GM13976 (cell line): ENCODE measurements around the gene SLC35A2.

ENCODE experiments used
- DNase-seq: peaks from one replicate; pipeline ENCODE4 v3.0.0; 2012; ENCODE audit warnings: low spot score
- in situ Hi-C: fragments of 300-500 bp; cut with MboI; formaldehyde crosslinking; loops from one replicate; pipeline ENCODE4 v1.12.0; 2022; ENCODE audit warnings: low sequenced_read_pairs, mixed read lengths, inconsistent platforms; ENCODE audit not compliant: unreplicated experiment
- TF ChIP-seq, protein P1 (sequence below): IDR thresholded peaks from 2 replicates; pipeline ENCODE4 v1.5.1; 2012; ENCODE audit warnings: borderline replicate concordance, mild to moderate bottlenecking; ENCODE audit not compliant: insufficient read depth; ENCODE audit errors: extremely low read depth, missing control alignments, control extremely low read depth

Gene SLC35A2

DNA sequence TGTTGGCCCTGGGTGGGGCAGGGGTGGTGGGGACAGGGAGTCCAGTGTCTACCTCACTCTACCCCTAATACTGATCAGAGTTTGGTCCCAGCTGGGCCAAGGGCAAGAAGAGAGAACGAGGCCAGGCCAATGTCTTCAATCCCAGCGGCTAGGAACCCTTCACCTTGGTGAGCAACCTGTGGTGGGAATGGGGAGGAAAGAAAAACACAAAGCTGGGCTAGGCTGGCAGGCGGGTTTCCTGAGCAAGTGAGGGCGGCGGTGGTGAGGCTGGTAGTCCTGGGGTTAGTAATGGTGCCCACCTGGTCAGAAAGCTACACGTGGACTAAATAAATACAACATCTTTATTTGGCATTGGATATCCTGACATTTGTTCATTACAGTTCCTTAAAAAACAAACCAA lies 8.2 kb downstream of the SLC35A2 start:
- in situ Hi-C loops: no loop called here
- DNase-seq: no peak
- TF ChIP-seq, protein P1, sequence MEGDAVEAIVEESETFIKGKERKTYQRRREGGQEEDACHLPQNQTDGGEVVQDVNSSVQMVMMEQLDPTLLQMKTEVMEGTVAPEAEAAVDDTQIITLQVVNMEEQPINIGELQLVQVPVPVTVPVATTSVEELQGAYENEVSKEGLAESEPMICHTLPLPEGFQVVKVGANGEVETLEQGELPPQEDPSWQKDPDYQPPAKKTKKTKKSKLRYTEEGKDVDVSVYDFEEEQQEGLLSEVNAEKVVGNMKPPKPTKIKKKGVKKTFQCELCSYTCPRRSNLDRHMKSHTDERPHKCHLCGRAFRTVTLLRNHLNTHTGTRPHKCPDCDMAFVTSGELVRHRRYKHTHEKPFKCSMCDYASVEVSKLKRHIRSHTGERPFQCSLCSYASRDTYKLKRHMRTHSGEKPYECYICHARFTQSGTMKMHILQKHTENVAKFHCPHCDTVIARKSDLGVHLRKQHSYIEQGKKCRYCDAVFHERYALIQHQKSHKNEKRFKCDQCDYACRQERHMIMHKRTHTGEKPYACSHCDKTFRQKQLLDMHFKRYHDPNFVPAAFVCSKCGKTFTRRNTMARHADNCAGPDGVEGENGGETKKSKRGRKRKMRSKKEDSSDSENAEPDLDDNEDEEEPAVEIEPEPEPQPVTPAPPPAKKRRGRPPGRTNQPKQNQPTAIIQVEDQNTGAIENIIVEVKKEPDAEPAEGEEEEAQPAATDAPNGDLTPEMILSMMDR: no peak

DNA sequence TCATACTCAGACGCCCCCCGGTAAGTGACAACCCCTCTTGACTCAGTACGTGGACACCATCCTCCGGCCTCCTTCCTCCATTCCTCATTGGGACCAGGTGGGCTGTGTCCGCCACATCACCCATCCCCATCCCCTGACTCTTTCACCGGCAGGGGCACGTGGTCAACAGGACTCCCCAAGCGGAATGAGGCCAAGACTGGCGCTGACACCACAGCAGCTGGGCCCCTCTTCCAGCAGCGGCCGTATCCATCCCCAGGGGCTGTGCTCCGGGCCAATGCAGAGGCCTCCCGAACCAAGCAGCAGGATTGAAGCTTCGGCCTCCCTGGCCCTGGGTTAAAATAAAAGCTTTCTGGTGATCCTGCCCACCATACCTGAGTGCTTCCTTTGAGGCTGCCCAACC lies 8.7 kb downstream of the SLC35A2 start:
- in situ Hi-C loops: no loop called here
- DNase-seq: no peak
- TF ChIP-seq, protein P1: no peak

DNA sequence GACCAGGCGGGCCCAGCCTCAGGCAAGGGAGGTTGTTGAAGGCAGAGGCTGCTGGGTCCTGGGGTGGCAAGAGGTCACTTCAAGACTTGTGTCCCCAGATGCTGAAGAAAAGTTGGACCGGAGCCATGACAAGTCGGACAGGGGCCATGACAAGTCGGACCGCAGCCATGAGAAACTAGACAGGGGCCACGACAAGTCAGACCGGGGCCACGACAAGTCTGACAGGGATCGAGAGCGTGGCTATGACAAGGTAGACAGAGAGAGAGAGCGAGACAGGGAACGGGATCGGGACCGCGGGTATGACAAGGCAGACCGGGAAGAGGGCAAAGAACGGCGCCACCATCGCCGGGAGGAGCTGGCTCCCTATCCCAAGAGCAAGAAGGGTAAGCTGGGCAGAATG lies 9.3 kb downstream of the SLC35A2 start:
- no peak for DNase-seq
- in situ Hi-C loops: no loop called here
- TF ChIP-seq, protein P1: no peak

DNA sequence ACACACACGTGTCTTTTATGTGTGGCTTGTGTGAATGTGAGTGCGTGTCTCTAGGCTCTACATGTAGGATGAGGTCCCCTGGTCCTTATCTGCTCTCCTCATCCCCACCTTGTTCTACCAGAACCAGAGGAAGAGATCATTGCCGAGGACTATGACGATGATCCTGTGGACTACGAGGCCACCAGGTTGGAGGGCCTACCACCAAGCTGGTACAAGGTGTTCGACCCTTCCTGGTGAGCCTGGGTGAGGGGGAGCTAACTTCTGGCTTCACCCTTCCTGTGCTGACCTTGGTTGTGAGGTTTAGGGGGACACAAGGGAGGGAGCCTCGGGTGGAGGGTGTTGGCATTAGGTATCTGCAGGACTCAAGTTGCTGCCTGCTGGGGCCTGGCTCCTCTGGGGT lies 10.4 kb downstream of the SLC35A2 start:
- in situ Hi-C loops: no loop called here
- DNase-seq: no peak
- TF ChIP-seq, protein P1: no peak

DNA sequence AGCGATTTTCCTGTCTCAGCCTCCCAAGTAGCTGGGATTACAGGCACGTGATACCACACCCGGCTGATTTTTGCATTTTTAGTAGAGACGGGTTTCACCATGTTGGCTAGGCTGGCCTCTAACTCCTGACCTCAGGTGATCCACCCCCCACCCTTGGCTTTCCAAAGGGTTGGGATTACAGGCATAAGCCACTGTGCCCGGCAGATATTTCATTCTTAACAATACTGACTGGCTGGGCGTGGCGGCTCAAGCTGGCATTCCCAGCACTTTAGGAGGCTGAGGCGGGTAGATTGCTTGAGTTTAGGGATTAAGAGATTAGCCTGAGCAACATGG lies 12.4 kb downstream of the SLC35A2 start:
- DNase-seq: no peak
- TF ChIP-seq, protein P1: no peak
- in situ Hi-C loops: no loop called here

DNA sequence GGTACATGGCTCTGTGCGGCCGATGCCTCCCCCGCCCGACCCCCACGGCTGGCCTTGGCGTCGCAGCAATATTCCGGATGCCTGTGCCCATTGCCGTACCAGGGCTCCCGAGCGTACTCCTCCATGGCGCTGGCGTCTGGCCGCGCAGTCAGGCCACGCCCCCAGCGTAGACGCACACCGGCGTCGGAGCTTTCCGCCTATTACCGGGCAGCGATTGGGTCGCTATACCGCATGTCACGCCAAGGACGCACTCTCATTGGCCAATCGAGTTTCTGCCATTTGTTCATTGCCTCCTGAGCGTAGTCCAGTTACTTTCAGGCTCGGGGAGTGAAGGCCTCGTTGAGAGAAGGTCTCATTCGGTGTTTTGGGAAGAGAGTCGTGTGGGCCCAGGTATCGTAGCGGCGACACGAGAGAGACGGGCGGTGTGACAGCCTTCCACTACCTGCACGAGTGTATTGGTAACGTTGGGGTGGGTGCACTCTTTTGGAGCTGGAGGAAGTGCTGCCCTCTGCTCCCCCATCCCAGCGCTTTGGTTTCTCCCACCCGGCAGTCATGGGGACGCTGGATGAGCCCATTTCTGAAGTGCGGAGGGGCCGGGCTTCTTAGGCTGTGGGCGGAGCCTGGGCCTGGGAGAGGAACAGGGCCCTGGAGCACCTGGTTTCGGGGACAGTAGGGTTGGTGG lies 13.7 kb downstream of the SLC35A2 start, which contains the start of the genes PQBP1 and TIMM17B:
Gene PQBP1, plus strand, starts transcription at position 306 of the 682 bp plus-strand sequence. CDS start 580 bp downstream, outside the sequence.
Gene TIMM17B, minus strand, starts transcription at position 144 of the 682 bp plus-strand sequence. Its CDS starts 19 bp downstream, at position 125.
- TF ChIP-seq, protein P1: no peak
- peak; percentile 87 for DNase-seq
- in situ Hi-C loops: no loop called here
